H4 (cell line): ENCODE results near the gene NCF2. TPM values are rescaled to one million over a fixed set of nuclear protein-coding genes. Genes with fewer than 3 reads are reported as not detected.

Experiments
- total RNA-seq: library from RNA; depleted of rRNA; stranded (reverse); fragments of >200 nt; shearing (Covaris generic); gene quantifications from 2 replicates; pipeline ENCODE4 v1.2.3, GENCODE V29; 2014; rRNA removed

Gene NCF2
- total RNA-seq, 1 experiment from 2014 or later: 10.2 TPM

Other genes with a start within 250 kb of the NCF2 start
- gene NMNAT2, start 172.1 kb downstream of the NCF2 start, total RNA-seq: 0.14 and 1.4 TPM in 2 replicates
- 19.5 and 30.5 TPM in 2 replicates for gene SMG7, start 118.0 kb downstream of the NCF2 start, total RNA-seq
- gene ARPC5, start 45.3 kb upstream of the NCF2 start, total RNA-seq: 118 and 158 TPM in 2 replicates
- not detected in 2 replicates for gene APOBEC4, start 62.9 kb upstream of the NCF2 start, total RNA-seq
- gene RGL1, start 214.7 kb upstream of the NCF2 start, total RNA-seq: 14.9 and 18.7 TPM in 2 replicates